Fibroblast of villous mesenchyme (primary cell): ENCODE measurements around the gene FANCC. TPM values are rescaled to one million over a fixed set of nuclear protein-coding genes. Genes with fewer than 3 reads are reported as not detected.

ENCODE experiments used
- DNase-seq: peaks from one replicate; pipeline ENCODE4 v3.0.0-alpha.2; 2010; ENCODE audit warnings: low read depth
- H3K4me3 ChIP-seq: 2 replicates; pipeline ENCODE4 v1.5.1; 2011; ENCODE audit warnings: low read depth, mild to moderate bottlenecking, low read length
- CTCF ChIP-seq: IDR thresholded peaks from 2 replicates; pipeline ENCODE4 v1.5.1; 2012; ENCODE audit warnings: low read depth, mild to moderate bottlenecking, low read length; ENCODE audit not compliant: insufficient read depth
- total RNA-seq: library from RNA; depleted of rRNA; stranded (reverse); fragments of >200 nt; gene quantifications from 2 replicates; pipeline ENCODE4 v1.2.3, GENCODE V29; 2012

The FANCC gene
- total RNA-seq, 1 donor, result 7.8 TPM

- DNase-seq, result peak; percentile 53
- H3K4me3 ChIP-seq, result no peak overlapping the region
- no peak for TF ChIP-seq CTCF
Measured at GRCh38 chr9:95090023-95090791, 227.3 kb downstream of the FANCC start.

- no peak for DNase-seq
- no peak for TF ChIP-seq CTCF
- no peak overlapping the region for H3K4me3 ChIP-seq
Measured at GRCh38 chr9:95089257-95090022, 228.1 kb downstream of the FANCC start.

- DNase-seq, result peak; percentile 80
- TF ChIP-seq CTCF, result no peak
- no peak overlapping the region for H3K4me3 ChIP-seq
Measured at GRCh38 chr9:95088421-95089161, 228.9 kb downstream of the FANCC start.

GRCh38 chr9:95087659-95088242 is 229.8 kb downstream of the FANCC start:
- peak; percentile 41 for DNase-seq
- no peak overlapping the region for H3K4me3 ChIP-seq
- TF ChIP-seq CTCF, result peak; percentile 35

GRCh38 chr9:95086564-95086955 is 230.9 kb downstream of the FANCC start:
- no peak overlapping the region for H3K4me3 ChIP-seq
- DNase-seq, result no peak
- TF ChIP-seq CTCF, result no peak

GRCh38 chr9:95085861-95086563 is 231.5 kb downstream of the FANCC start:
- TF ChIP-seq CTCF, result no peak
- DNase-seq, result no peak
- no peak overlapping the region for H3K4me3 ChIP-seq
